ENCODE results near the gene CYB5RL.
"Not testable (repeated sequence)": the region's sequence is repeated elsewhere in the genome, so short reads cannot be mapped to it uniquely, and the experiment has no call there.

The CYB5RL gene, protein sequence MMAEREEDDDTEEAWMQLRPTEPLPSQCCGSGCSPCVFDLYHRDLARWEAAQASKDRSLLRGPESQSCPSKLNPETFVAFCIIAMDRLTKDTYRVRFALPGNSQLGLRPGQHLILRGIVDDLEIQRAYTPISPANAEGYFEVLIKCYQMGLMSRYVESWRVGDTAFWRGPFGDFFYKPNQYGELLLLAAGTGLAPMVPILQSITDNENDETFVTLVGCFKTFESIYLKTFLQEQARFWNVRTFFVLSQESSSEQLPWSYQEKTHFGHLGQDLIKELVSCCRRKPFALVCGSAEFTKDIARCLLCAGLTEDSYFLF

GRCh38 chr1:54199765-54200518, at the start of gene CYB5RL, which contains the start of gene MRPL37:
TSS of gene CYB5RL (minus strand) at chr1:54200030. CDS start at chr1:54195616, 4,414 bp downstream.
TSS of gene MRPL37 (plus strand) at chr1:54200167. CDS start at chr1:54200244, 77 bp downstream.
- DNase-seq: peak; percentile 93 to 94

DNA sequence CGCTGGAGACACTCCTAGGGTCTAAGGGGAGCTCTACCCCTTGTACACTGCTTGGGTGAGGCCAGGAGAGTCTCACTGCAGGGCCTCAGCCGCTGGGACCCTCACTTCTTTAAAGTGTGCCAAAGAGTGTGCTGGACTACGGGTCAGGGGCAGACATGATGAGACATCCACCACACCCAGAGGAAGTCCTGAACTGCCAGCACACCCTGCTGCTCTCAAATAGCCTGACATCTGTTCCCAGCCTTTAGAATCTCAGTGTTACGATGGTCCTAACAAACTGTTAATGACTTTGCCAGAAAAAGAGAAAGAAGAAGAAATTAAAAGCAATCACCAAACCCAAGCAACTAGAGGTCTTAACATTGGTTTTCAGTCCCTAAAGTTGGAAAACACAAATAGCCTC, 49.1 kb upstream of the CYB5RL start:
- no peak for DNase-seq

GRCh38 chr1:54247863-54248515, 48.2 kb upstream of the CYB5RL start:
- no peak for DNase-seq

DNA sequence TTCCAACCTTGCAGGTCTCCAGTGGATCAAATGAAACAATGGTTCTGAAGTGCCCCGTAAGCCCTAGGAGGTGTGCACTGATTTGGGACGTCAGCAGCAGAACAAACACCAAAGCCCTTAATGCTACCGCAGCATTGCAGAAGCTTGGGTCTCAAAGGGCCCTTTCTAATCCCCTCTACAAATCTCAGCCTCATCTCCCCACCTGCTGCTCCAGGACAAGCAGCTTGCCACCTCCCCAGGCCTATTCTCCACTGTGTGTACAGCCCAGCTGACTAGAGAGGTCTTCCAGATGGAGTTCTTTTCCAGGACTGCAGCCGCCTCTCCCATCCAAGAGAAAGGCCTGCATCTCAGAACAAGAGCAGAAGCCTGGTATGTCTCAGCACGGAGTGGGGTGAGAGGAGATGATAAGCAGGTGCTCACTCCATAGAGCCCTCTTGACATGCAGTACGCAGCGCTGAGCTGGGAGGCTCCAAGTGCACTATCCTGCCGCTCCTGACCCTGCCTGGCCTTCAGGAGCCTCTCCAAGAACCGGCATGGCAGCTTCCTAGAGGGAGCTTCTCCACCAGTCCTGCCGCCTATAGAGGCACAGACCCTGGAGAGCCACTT, 46.4 kb upstream of the CYB5RL start:
- DNase-seq: no peak

DNA sequence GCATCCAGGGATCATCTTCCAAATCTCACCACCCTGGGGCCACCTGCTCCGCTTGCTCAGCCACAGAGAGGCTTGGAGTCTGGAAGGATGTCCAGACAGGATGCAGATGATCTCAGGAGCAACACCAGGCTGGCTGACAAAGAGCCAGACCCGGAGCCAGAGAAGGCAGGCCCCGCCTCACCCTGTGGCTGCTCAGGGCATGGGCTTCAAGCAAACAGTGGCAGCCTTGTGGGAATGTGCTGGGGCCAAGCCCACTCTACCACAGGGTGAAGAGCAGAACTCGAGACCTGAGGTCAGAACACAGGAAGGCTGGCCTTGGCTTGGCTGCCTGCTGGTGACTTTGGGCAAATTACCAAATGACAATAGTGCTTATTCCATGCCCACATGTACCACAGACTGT, 45.7 kb upstream of the CYB5RL start:
- DNase-seq: no peak

- no peak for DNase-seq
These were observed 44.8 kb upstream of the CYB5RL start for GRCh38 chr1:54244655-54245054.

DNA sequence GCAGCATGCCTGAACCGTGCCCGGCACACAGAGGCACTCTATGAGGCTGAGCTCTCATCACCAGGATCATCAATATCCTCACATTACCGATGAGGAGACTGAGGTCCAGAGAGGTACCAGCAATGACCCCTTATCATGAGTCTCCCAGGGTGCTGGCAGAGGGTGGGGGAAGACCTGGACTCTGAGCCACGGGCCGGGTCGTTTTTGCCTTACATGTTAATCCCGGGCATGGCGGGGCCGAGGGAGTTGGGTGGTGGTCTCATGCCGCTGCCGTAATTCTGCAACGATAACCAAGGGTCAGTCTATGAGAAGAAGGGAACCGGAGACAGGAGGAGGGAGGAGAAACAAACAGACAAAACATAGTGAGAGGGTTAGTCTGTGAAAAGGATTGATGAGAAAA, 43.2 kb upstream of the CYB5RL start:
- no peak for DNase-seq

DNA sequence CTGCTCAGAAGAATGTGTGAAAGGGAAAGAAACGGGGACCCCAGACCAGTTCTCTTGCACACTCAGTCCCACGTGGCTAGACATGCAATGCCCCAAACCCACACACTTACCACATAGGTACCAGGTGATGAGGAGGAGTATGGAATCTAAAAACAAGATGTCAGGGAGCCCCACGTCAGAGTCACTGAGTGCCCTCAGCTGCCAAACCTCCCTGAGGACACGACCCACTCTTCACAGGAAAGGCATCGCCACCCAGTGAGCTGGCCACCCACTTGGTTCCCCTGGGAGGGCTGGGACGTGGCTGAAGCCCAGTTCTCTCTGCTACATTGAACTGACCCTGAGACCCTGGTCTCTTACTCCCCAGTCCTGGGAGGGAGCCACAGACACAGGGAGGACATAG, 41.5 kb upstream of the CYB5RL start:
- DNase-seq: no peak

DNA sequence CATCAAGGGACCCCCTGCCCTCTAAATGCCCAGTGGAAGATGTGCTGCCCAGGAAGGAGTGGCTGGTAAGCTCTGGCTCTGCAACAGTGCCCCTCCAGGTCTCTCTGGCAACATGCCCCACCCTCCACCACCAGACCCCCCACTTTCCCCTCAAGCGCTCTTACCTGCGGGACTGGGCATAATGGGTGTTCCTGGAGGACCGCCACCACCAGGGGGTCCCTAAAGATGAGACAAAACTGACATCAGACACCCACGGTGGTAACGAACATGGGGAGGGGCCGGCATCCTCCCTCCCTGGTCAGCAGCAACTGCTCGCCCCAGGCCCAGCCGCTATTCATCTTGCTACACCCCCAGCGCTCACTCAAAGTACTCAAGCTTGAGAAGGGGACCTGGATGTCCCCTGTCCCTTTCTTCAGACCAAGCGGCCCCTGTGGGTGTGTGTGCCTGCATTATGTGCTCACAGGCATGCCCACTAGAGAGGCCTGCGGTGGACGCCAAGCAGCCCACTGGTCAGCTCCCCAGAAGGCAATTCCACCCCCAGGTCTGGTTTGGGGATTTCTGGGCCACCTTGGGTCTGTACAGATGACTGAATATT, 41.0 kb upstream of the CYB5RL start:
- no peak for DNase-seq

- no peak for DNase-seq
These were observed 39.8 kb upstream of the CYB5RL start for GRCh38 chr1:54239631-54240031.

- DNase-seq: no peak
These were observed 39.2 kb upstream of the CYB5RL start for GRCh38 chr1:54239035-54239383.

GRCh38 chr1:54238353-54239034, 38.7 kb upstream of the CYB5RL start:
- no peak for DNase-seq

- DNase-seq: no peak
These were observed 37.8 kb upstream of the CYB5RL start for GRCh38 chr1:54237586-54237985.

DNA sequence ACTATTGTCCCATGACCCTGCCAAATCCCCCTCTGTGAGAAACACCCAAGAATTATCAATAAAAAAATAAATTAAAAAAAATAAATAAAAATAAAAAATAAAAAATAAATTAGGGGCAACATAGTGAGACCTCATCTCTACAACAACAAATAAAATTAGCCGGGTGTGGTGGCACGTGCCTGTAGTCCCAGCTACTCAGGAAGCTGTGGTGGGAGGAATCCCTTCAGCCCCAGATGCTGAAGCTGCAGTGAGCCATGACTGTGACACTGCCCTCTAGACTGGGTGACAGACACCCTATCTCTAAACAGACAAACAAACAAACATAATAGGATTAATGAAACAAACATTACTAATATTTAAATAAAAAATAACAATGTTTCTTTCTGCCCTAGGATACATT, 34.5 kb upstream of the CYB5RL start:
- no peak for DNase-seq

- not testable (repeated sequence) for DNase-seq
These were observed 33.4 kb upstream of the CYB5RL start for GRCh38 chr1:54233196-54233595.

DNA sequence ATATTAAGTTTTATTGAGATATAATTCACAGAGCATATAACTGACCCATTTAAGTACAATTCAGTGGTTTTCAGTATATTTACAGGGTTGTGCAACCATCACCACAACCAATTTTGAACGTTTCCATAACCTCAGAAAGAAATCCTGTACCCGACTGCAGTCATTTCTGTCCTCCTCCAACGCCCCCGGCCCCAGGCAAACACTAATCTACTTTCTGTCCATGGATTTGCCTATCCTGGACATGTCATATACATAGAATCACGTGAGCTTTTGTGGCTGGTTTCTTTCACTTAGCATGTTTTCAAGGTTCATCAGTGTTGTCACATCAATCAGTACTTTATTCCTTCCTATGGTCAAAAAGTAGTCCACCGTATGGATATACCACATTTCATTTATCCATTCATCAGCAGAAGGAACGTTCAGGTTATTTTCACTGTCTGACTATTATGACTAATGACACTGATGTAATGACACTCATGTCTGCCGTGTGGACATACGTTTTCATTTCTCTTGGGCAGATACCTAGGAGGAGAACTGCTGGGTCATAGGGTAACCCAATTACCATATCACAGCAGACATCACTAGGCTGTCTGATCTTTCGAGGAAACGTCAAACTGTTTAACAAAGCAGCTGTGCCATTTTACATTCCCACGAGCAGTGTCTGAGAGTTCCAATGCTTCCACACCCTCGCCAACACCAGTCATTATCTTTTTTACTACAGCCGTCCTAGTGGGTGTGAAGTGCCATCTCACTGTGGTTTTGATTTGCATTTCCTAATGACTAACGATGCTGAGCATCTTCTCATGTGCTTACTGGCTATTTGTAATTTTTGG, 30.9 kb upstream of the CYB5RL start:
- DNase-seq: no peak

- no peak for DNase-seq
These were observed 29.6 kb upstream of the CYB5RL start for GRCh38 chr1:54229281-54229891.

GRCh38 chr1:54228638-54229079, 28.8 kb upstream of the CYB5RL start:
- no peak for DNase-seq

GRCh38 chr1:54227891-54228310, 28.1 kb upstream of the CYB5RL start:
- DNase-seq: no peak

- DNase-seq: no peak
These were observed 27.3 kb upstream of the CYB5RL start for GRCh38 chr1:54227091-54227602.
